SK-N-MC (cell line): ENCODE data around the gene LRRC75B.

Source experiments
- DNase-seq: peaks from one replicate; pipeline ENCODE4 v3.0.0-alpha.2; 2011; ENCODE audit warnings: low read depth, low spot score
- H3K27ac ChIP-seq: fragments of 200-600 bp; sonication (generic); 2 replicates; pipeline ENCODE4 v1.5.1; 2016; ENCODE audit warnings: mixed run types
- H3K36me3 ChIP-seq: fragments of 200-600 bp; sonication (generic); 2 replicates; pipeline ENCODE4 v1.6.1; 2017; ENCODE audit warnings: antibody characterized with exemption, low read length, mixed read lengths; ENCODE audit not compliant: insufficient read depth
- H3K4me3 ChIP-seq: fragments of 200-600 bp; sonication (generic); 2 replicates; pipeline ENCODE4 v1.5.1; 2016
- H3K9ac ChIP-seq: fragments of 200-600 bp; sonication (generic); 2 replicates; pipeline ENCODE4 v1.8.0; 2017; ENCODE audit warnings: mixed run types, mixed read lengths; ENCODE audit not compliant: insufficient read length
- H3K9me3 ChIP-seq: fragments of 200-600 bp; sonication (generic); 2 replicates; pipeline ENCODE4 v1.6.1; 2017; ENCODE audit warnings: low read depth, mild to moderate bottlenecking, antibody characterized with exemption, low read length, moderate library complexity, mixed read lengths
- EZH2 ChIP-seq: fragments of 200-600 bp; sonication (generic); IDR thresholded peaks from one replicate; pipeline ENCODE4 v1.6.1; 2017; ENCODE audit warnings: antibody characterized with exemption
- FOXP2 ChIP-seq: optimal IDR thresholded peaks from 2 replicates; pipeline ENCODE3; 2011; ENCODE audit warnings: mild to moderate bottlenecking, moderate library complexity; ENCODE audit not compliant: insufficient read depth; ENCODE audit errors: extremely low read length, control extremely low read depth
- POLR2AphosphoS5 ChIP-seq: IDR thresholded peaks from 2 replicates; pipeline ENCODE4 v1.6.1; 2012; ENCODE audit warnings: mild to moderate bottlenecking, low read depth, low read length, borderline replicate concordance

The LRRC75B gene

GRCh38 chr22:24571266-24571665 lies 21.6 kb downstream of the LRRC75B start:
- Histone ChIP-seq H3K9me3 (no peaks in the 10 kb centered on the region), H3K4me3 (no peak overlapping the region), H3K9ac (no peak overlapping the region), H3K36me3 (peaks cover 78% of the 10 kb centered on the region), H3K27ac (no peak overlapping the region)
- no peak for TF ChIP-seq EZH2
- no peak for TF ChIP-seq FOXP2
- TF ChIP-seq POLR2AphosphoS5: no peak
- no peak for DNase-seq

GRCh38 chr22:24567668-24568067 lies 25.2 kb downstream of the LRRC75B start:
- Histone ChIP-seq H3K27ac (no peak overlapping the region), H3K36me3 (peaks cover 76% of the 10 kb centered on the region)
- DNase-seq: no peak

GRCh38 chr22:24566899-24567511 lies 25.9 kb downstream of the LRRC75B start:
- H3K4me3 ChIP-seq: no peak overlapping the region
- no peak for DNase-seq
- no peak overlapping the region for H3K27ac ChIP-seq
- TF ChIP-seq EZH2 (no peak), POLR2AphosphoS5 (no peak), FOXP2 (no peak)
- no peaks in the 10 kb centered on the region for H3K9me3 ChIP-seq
- no peak overlapping the region for H3K9ac ChIP-seq
- H3K36me3 ChIP-seq: peaks cover 76% of the 10 kb centered on the region

More at GRCh38 chr22:24567668-24568067, 25.2 kb downstream of the LRRC75B start:
- Histone ChIP-seq H3K9me3 (no peaks in the 10 kb centered on the region), H3K9ac (no peak overlapping the region), H3K4me3 (no peak overlapping the region)
- TF ChIP-seq POLR2AphosphoS5 (no peak), EZH2 (no peak), FOXP2 (no peak)

- no peak overlapping the region for H3K27ac ChIP-seq
- no peak overlapping the region for H3K4me3 ChIP-seq
- H3K36me3 ChIP-seq: peaks cover 71% of the 10 kb centered on the region
- no peak for DNase-seq
- H3K9ac ChIP-seq: no peak overlapping the region
- no peaks in the 10 kb centered on the region for H3K9me3 ChIP-seq
- no peak for TF ChIP-seq FOXP2
- no peak for TF ChIP-seq EZH2
- TF ChIP-seq POLR2AphosphoS5: no peak
Observed at GRCh38 chr22:24565077-24565476, 27.8 kb downstream of the LRRC75B start.

GRCh38 chr22:24564376-24565058 lies 28.4 kb downstream of the LRRC75B start:
- Histone ChIP-seq H3K4me3 (no peak overlapping the region), H3K9me3 (no peaks in the 10 kb centered on the region)

GRCh38 chr22:24563246-24563645 lies 29.6 kb downstream of the LRRC75B start:
- H3K27ac ChIP-seq: no peak overlapping the region
- no peak for TF ChIP-seq EZH2
- no peak for TF ChIP-seq POLR2AphosphoS5
- TF ChIP-seq FOXP2: no peak
- H3K9me3 ChIP-seq: no peaks in the 10 kb centered on the region
- peaks cover 74% of the 10 kb centered on the region for H3K36me3 ChIP-seq
- no peak overlapping the region for H3K4me3 ChIP-seq
- DNase-seq: no peak
- H3K9ac ChIP-seq: no peak overlapping the region

More at GRCh38 chr22:24564376-24565058, 28.4 kb downstream of the LRRC75B start:
- no peak for DNase-seq
- TF ChIP-seq EZH2 (no peak), POLR2AphosphoS5 (no peak), FOXP2 (no peak)
- Histone ChIP-seq H3K9ac (no peak overlapping the region), H3K27ac (no peak overlapping the region), H3K36me3 (peaks cover 69% of the 10 kb centered on the region)

GRCh38 chr22:24559471-24559870 lies 33.4 kb downstream of the LRRC75B start:
- H3K36me3 ChIP-seq: peaks cover 62% of the 10 kb centered on the region
- H3K9me3 ChIP-seq: no peaks in the 10 kb centered on the region
- TF ChIP-seq POLR2AphosphoS5 (no peak), EZH2 (no peak), FOXP2 (no peak)
- no peak for DNase-seq
- H3K4me3 ChIP-seq: no peak overlapping the region
- no peak overlapping the region for H3K9ac ChIP-seq
- no peak overlapping the region for H3K27ac ChIP-seq

GRCh38 chr22:24555165-24556039 lies 37.5 kb downstream of the LRRC75B start, which contains the start of gene SNRPD3:
Gene SNRPD3, plus strand, starts transcription at chr22:24555999. Its CDS starts 1,676 bp downstream, at chr22:24557675.
- TF ChIP-seq FOXP2: no peak
- peak; percentile 92 for TF ChIP-seq POLR2AphosphoS5
- no peak for TF ChIP-seq EZH2
- H3K9me3 ChIP-seq: no peaks in the 10 kb centered on the region
- DNase-seq: peak; percentile 91
- peak within 1 kb of the TSS; percentile 100 for H3K4me3 ChIP-seq
- H3K36me3 ChIP-seq: peaks cover 28% of the 10 kb centered on the region
- peak within 1 kb of the TSS; percentile 100 for H3K9ac ChIP-seq
- peak within 1 kb of the TSS; percentile 96 for H3K27ac ChIP-seq
